Neural progenitor cell (in vitro differentiated cells): ENCODE data around the gene CERS2.

ENCODE experiments used
- CTCF ChIP-seq: fragments of 200-600 bp; sonication (generic); IDR thresholded peaks from 2 replicates; pipeline ENCODE4 v1.5.1; 2017; ENCODE audit warnings: antibody characterized with exemption, mild to moderate bottlenecking
- EZH2phosphoT487 ChIP-seq: fragments of 200-600 bp; sonication (generic); IDR thresholded peaks from 2 replicates; pipeline ENCODE4 v1.6.1; 2017; ENCODE audit warnings: antibody characterized with exemption

- TF ChIP-seq CTCF: no peak
- TF ChIP-seq EZH2phosphoT487: no peak
Measured at GRCh38 chr1:150961756-150962155, 12.9 kb downstream of the CERS2 start.
